GM21390 (cell line): ENCODE data around the gene JPH2.

Experiments used
- ATAC-seq: cut with Tn5 transposase; IDR thresholded peaks from one replicate; pipeline ENCODE4 v1.9.1; 2021; ENCODE audit not compliant: unreplicated experiment

Gene JPH2

GRCh38 chr20:44065401-44066340 lies 121.3 kb downstream of the JPH2 start:
- ATAC-seq: no peak

GRCh38 chr20:44064501-44065400 lies 122.2 kb downstream of the JPH2 start:
- ATAC-seq: no peak
